Endodermal cell (in vitro differentiated cells): Measurements from ENCODE around the gene CXCL11. TPM values are rescaled to one million over a fixed set of nuclear protein-coding genes. Genes with fewer than 3 reads are reported as not detected.
A peak's percentile ranks its signal among the peaks of the same experiment; 100 is the strongest.

Experiments used
- DNase-seq: peaks from one replicate; pipeline ENCODE4 v3.0.0-alpha.2; 2017
- H3K27ac ChIP-seq: 2 replicates; pipeline ENCODE4 v1.5.1; 2013; ENCODE audit warnings: mild to moderate bottlenecking, low read depth, low read length, moderate library complexity
- H3K27me3 ChIP-seq: 2 replicates; pipeline ENCODE4 v1.6.1; 2013; ENCODE audit warnings: mild to moderate bottlenecking, low read length, moderate library complexity; ENCODE audit not compliant: insufficient read depth, control insufficient read depth, poor library complexity, severe bottlenecking
- H3K36me3 ChIP-seq: 2 replicates; pipeline ENCODE4 v1.7.0; 2013; ENCODE audit warnings: mild to moderate bottlenecking, low read length, moderate library complexity; ENCODE audit not compliant: control insufficient read depth, insufficient read depth
- H3K4me1 ChIP-seq: one replicate; pipeline ENCODE4 v1.7.0; 2013; ENCODE audit warnings: low read length; ENCODE audit not compliant: control insufficient read depth, insufficient read depth
- H3K4me3 ChIP-seq: 2 replicates; pipeline ENCODE4 v1.5.1; 2013; ENCODE audit warnings: mild to moderate bottlenecking, low read length, moderate library complexity
- H3K9ac ChIP-seq: 2 replicates; pipeline ENCODE4 v1.6.1; 2013; ENCODE audit warnings: mild to moderate bottlenecking, low read length, moderate library complexity; ENCODE audit not compliant: poor library complexity, severe bottlenecking; ENCODE audit errors: extremely low read depth
- H3K9me3 ChIP-seq: 2 replicates; pipeline ENCODE4 v1.6.1; 2013; ENCODE audit warnings: mild to moderate bottlenecking, low read length, moderate library complexity; ENCODE audit not compliant: control insufficient read depth
- H3K27ac Mint-ChIP-seq: 2 replicates; pipeline ENCODE4 v1.8.0; 2020; ENCODE audit warnings: mixed read lengths
- H3K27me3 Mint-ChIP-seq: 2 replicates; pipeline ENCODE4 v1.8.0; 2021; ENCODE audit warnings: mild to moderate bottlenecking, mixed read lengths; ENCODE audit not compliant: insufficient read depth
- H3K36me3 Mint-ChIP-seq: 2 replicates; pipeline ENCODE4 v1.8.0; 2020; ENCODE audit warnings: low read depth, mixed read lengths
- H3K4me1 Mint-ChIP-seq: 2 replicates; pipeline ENCODE4 v1.8.0; 2020; ENCODE audit warnings: mixed read lengths
- H3K4me3 Mint-ChIP-seq: 2 replicates; pipeline ENCODE4 v1.8.0; 2020; ENCODE audit warnings: mild to moderate bottlenecking, moderate library complexity, mixed read lengths
- H3K9me3 Mint-ChIP-seq: 2 replicates; pipeline ENCODE4 v1.8.0; 2020; ENCODE audit warnings: mild to moderate bottlenecking, mixed read lengths
- WGBS, 2 experiments: methylation state at CpG; one replicate each; pipeline versions ENCODE4 v1.1.5 to v1.1.7; 2013; ENCODE audit warnings: missing lambda C conversion rate in 2 of 2, mixed read lengths in 1 of 2; ENCODE audit not compliant: insufficient coverage in 1 of 2, insufficient read length in 1 of 2; 5-methylcytosine and 5-hydroxymethylcytosine counted together
- total RNA-seq, 2 donors: library from RNA; stranded (reverse); fragmentation: NEBNext Ultra II Directional in 1 of 2; extraction: Animal tissue kit (Norgen Biotek cat#: 25700) in 1 of 2; gene quantifications; 2 replicates in 1 of 2; 3 replicates in 1 of 2; pipeline ENCODE4 v1.2.1, GENCODE V29; 2021
- TF ChIP-seq, protein P1 (sequence below): fragments of 200-600 bp; sonication (generic); conservative IDR thresholded peaks from 2 replicates; pipeline ENCODE4 v1.5.0; 2021; ENCODE audit warnings: antibody characterized with exemption, mild to moderate bottlenecking

The CXCL11 gene
- total RNA-seq, 2 donors from 2014 or later: not detected

DNA sequence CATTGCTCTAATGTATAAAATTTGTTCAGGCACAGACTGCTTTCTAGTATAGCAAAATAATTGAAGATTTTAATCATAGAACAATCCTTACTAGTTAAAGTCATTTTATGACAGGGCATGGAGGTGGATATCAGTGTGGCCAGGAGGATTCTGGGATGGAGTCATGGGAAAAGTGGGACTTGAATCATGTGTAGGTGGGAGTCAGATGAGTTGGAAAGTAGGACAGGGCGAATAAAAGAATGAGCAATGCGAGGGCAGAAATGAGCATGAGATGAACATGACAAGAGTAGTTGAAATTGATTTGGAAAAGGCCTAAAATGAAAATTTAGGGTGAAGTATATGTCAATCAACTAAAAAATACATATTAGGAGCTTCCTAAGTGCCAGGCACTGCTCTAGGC, 37.9 kb downstream of the CXCL11 start:
- Mint-ChIP-seq H3K4me3 (no peak overlapping the region), H3K27ac (no peak overlapping the region), H3K36me3 (no peaks in the 10 kb centered on the region), H3K9me3 (no peaks in the 10 kb centered on the region), H3K27me3 (peaks cover 17% of the 10 kb centered on the region), H3K4me1 (peaks cover 13% of the 10 kb centered on the region)
- H3K4me1 ChIP-seq: peaks cover 4% of the 10 kb centered on the region
- no peaks in the 10 kb centered on the region for H3K36me3 ChIP-seq
- no peak overlapping the region for H3K9ac ChIP-seq
- DNase-seq: no peak
- H3K4me3 ChIP-seq: no peak overlapping the region
- no peaks in the 10 kb centered on the region for H3K9me3 ChIP-seq
- no peak overlapping the region for H3K27ac ChIP-seq
- peaks cover 6% of the 10 kb centered on the region for H3K27me3 ChIP-seq
- TF ChIP-seq, protein P1, sequence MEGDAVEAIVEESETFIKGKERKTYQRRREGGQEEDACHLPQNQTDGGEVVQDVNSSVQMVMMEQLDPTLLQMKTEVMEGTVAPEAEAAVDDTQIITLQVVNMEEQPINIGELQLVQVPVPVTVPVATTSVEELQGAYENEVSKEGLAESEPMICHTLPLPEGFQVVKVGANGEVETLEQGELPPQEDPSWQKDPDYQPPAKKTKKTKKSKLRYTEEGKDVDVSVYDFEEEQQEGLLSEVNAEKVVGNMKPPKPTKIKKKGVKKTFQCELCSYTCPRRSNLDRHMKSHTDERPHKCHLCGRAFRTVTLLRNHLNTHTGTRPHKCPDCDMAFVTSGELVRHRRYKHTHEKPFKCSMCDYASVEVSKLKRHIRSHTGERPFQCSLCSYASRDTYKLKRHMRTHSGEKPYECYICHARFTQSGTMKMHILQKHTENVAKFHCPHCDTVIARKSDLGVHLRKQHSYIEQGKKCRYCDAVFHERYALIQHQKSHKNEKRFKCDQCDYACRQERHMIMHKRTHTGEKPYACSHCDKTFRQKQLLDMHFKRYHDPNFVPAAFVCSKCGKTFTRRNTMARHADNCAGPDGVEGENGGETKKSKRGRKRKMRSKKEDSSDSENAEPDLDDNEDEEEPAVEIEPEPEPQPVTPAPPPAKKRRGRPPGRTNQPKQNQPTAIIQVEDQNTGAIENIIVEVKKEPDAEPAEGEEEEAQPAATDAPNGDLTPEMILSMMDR: no peak
- 86 to 100% methylated on average over 1 to 2 of the region's 2 CpGs for WGBS, 2 experiments

GRCh38 chr4:75997081-75997480, 38.8 kb downstream of the CXCL11 start:
- Histone ChIP-seq H3K27ac (no peak overlapping the region), H3K9ac (no peak overlapping the region), H3K36me3 (no peaks in the 10 kb centered on the region), H3K27me3 (peaks cover 6% of the 10 kb centered on the region), H3K9me3 (no peaks in the 10 kb centered on the region), H3K4me3 (no peak overlapping the region), H3K4me1 (peaks cover 4% of the 10 kb centered on the region)
- TF ChIP-seq, protein P1: no peak
- 83 to 89% methylated on average over 1 of the region's 1 CpG for WGBS, 2 experiments
- DNase-seq: no peak
- no peak overlapping the region for H3K27ac Mint-ChIP-seq
- H3K4me3 Mint-ChIP-seq: no peak overlapping the region
- no peaks in the 10 kb centered on the region for H3K36me3 Mint-ChIP-seq
- H3K27me3 Mint-ChIP-seq: peaks cover 21% of the 10 kb centered on the region
- H3K4me1 Mint-ChIP-seq: peaks cover 13% of the 10 kb centered on the region
- H3K9me3 Mint-ChIP-seq: no peaks in the 10 kb centered on the region

DNA sequence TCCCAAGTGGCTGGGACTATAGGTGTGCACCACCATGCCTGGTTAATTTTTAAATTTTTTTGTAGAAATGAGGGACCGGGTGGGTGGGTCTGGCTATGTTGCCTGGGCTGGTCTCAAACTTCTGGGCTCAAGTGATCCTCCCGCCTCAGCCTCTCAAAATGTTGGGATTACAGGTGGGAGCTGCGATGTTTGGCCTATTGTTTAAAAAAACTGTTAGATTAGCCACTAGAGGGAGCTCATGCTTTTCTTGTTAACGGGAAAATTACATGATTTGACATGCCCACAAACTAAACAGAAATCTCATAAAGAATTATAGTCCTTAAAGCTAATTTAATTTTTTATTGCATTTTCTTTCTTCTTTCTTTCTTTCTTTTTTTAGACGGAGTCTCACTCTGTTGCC, 40.1 kb downstream of the CXCL11 start:
- no peak overlapping the region for H3K4me3 Mint-ChIP-seq
- peaks cover 21% of the 10 kb centered on the region for H3K27me3 Mint-ChIP-seq
- DNase-seq: peak; percentile 61
- Histone ChIP-seq H3K9ac (no peak overlapping the region), H3K4me3 (no peak overlapping the region), H3K27ac (no peak overlapping the region), H3K36me3 (no peaks in the 10 kb centered on the region), H3K4me1 (peaks cover 4% of the 10 kb centered on the region), H3K27me3 (peaks cover 6% of the 10 kb centered on the region), H3K9me3 (peaks cover 4% of the 10 kb centered on the region)
- H3K4me1 Mint-ChIP-seq: peaks cover 13% of the 10 kb centered on the region
- H3K27ac Mint-ChIP-seq: no peak overlapping the region
- TF ChIP-seq, protein P1: peak; percentile 86
- H3K9me3 Mint-ChIP-seq: peaks cover 6% of the 10 kb centered on the region
- no peaks in the 10 kb centered on the region for H3K36me3 Mint-ChIP-seq
- 29 to 30% methylated on average over 2 to 5 of the region's 5 CpGs for whole genome bisulfite sequencing, 2 experiments
